Vagina (tissue), 2 donors: ENCODE measurements around the gene GPR18. TPM values are rescaled to one million over a fixed set of nuclear protein-coding genes. Genes with fewer than 3 reads are reported as not detected.

Experiments
- DNase-seq, 2 donors: peaks; one replicate each; pipeline ENCODE4 v3.0.0-alpha.2; 2017; ENCODE audit errors: extremely low spot score in 2 of 2
- H3K27ac ChIP-seq: fragments of 200-600 bp; sonication (generic); one replicate; pipeline ENCODE4 v1.5.1; 2019
- H3K27me3 ChIP-seq: fragments of 200-600 bp; sonication (generic); one replicate; pipeline ENCODE4 v1.5.1; 2019
- H3K36me3 ChIP-seq, 2 donors: fragments of 200-600 bp; sonication (generic); one replicate each; pipeline ENCODE4 v1.5.1; 2017 to 2019
- H3K4me1 ChIP-seq: fragments of 200-600 bp; sonication (generic); one replicate; pipeline ENCODE4 v1.5.1; 2019
- H3K4me3 ChIP-seq, 2 donors: fragments of 200-600 bp; sonication (generic); 1 replicate in 1 of 2; 2 replicates in 1 of 2; pipeline ENCODE4 v1.5.1; 2016 to 2019
- H3K9me3 ChIP-seq: fragments of 200-600 bp; sonication (generic); one replicate; pipeline ENCODE4 v1.5.1; 2019
- POLR2A ChIP-seq, 2 donors: fragments of 450-650 bp; IDR thresholded peaks; one replicate each; pipeline ENCODE4 v1.6.1; 2017; ENCODE audit warnings: antibody characterized with exemption in 2 of 2, mild to moderate bottlenecking in 2 of 2, moderate library complexity in 2 of 2
- POLR2AphosphoS5 ChIP-seq, 2 donors: sonication (generic); formaldehyde crosslinking; IDR thresholded peaks; one replicate each; pipeline ENCODE4 v1.9.0; 2017; ENCODE audit warnings: antibody characterized with exemption in 2 of 2, mild to moderate bottlenecking in 2 of 2, low read depth in 1 of 2; ENCODE audit not compliant: insufficient read depth in 1 of 2
- intact Hi-C: fragments of 100-400 bp; cut with DNase I; formaldehyde crosslinking; loops from one replicate; pipeline ENCODE4 v1.15.1; 2023
- total RNA-seq: library from RNA; depleted of rRNA; stranded (reverse); fragments of >200 nt; gene quantifications from one replicate; pipeline ENCODE4 v1.2.3, GENCODE V29; 2016
- TF ChIP-seq, protein P1 (sequence below), 3 experiments: fragments of 450-650 bp in 2 of 3; fragments of 200-600 bp in 1 of 3; sonication (generic) in 1 of 3; IDR thresholded peaks; one replicate each; pipeline ENCODE4 v1.5.1; 2017 to 2019; ENCODE audit warnings: antibody characterized with exemption in 3 of 3, mild to moderate bottlenecking in 2 of 3, moderate library complexity in 2 of 3

GPR18 gene
- total RNA-seq, 1 donor from 2014 or later = not detected

DNA sequence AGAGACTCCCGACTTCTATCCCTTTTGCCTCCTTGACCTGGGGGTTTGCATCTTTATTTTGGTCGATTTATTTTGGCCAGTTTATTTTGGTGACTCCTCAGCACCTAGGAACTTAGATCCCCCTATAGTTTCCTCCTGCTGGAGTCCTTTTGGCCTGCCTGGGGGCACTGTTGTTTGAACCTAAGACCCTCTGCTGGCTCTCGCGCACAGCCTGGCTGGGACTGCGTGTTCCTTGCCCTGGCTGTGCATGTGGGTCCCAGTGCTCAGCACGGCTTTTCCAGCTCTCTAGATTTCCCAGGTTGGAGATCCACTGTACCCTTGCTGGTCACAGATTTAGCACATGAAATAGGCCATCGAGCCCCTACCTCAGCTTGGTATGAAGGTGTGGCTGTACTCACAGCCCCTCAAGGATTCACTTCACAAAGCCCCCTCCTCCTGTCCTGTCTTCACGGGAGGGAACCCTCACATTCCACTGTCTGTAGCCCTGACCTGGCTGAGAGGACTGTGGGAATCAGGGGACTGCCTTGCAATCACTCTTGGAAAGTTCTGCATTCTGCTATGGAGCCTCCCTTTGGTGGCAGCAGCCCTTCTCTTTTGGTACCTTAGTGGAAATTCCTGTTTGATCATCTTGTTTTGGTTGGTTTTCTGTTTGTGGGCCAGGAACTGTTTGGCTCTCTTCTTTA lies 49.2 kb downstream of the GPR18 start:
- Histone ChIP-seq H3K27me3 (no peaks in the 10 kb centered on the region), H3K4me1 (peaks cover 29% of the 10 kb centered on the region), H3K36me3 (no peaks in the 10 kb centered on the region), H3K27ac (no peak overlapping the region), H3K9me3 (no peaks in the 10 kb centered on the region), H3K4me3 (no peak overlapping the region)
- intact Hi-C loops = no loop called here
- DNase-seq = peak in 1 of 2 donors; percentile 55
- TF ChIP-seq POLR2AphosphoS5 (IDR thresholded peaks at IDR 0.05; ENCODE audit: insufficient read depth in 1 of 2, low read depth in 1 of 2) (no peak), POLR2A (IDR thresholded peaks at IDR 0.05) (no peak)

- Histone ChIP-seq H3K36me3 (no peaks in the 10 kb centered on the region), H3K27me3 (no peaks in the 10 kb centered on the region), H3K4me1 (peaks cover 35% of the 10 kb centered on the region), H3K4me3 (no peak overlapping the region), H3K27ac (no peak overlapping the region), H3K9me3 (no peaks in the 10 kb centered on the region)
- TF ChIP-seq POLR2A (IDR thresholded peaks at IDR 0.05) = no peak
- TF ChIP-seq POLR2AphosphoS5 (IDR thresholded peaks at IDR 0.05; ENCODE audit: insufficient read depth in 1 of 2, low read depth in 1 of 2) = no peak
- TF ChIP-seq, protein P1, sequence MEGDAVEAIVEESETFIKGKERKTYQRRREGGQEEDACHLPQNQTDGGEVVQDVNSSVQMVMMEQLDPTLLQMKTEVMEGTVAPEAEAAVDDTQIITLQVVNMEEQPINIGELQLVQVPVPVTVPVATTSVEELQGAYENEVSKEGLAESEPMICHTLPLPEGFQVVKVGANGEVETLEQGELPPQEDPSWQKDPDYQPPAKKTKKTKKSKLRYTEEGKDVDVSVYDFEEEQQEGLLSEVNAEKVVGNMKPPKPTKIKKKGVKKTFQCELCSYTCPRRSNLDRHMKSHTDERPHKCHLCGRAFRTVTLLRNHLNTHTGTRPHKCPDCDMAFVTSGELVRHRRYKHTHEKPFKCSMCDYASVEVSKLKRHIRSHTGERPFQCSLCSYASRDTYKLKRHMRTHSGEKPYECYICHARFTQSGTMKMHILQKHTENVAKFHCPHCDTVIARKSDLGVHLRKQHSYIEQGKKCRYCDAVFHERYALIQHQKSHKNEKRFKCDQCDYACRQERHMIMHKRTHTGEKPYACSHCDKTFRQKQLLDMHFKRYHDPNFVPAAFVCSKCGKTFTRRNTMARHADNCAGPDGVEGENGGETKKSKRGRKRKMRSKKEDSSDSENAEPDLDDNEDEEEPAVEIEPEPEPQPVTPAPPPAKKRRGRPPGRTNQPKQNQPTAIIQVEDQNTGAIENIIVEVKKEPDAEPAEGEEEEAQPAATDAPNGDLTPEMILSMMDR (IDR thresholded peaks at IDR 0.05) = no peak
- intact Hi-C loops = no loop called here
- peak in 1 of 2 donors; percentile 9 for DNase-seq
Observed at GRCh38 chr13:99208185-99208584, 50.0 kb downstream of the GPR18 start.

- Histone ChIP-seq H3K4me1 (peaks cover 42% of the 10 kb centered on the region), H3K4me3 (no peak overlapping the region), H3K27ac (no peak overlapping the region), H3K36me3 (no peaks in the 10 kb centered on the region), H3K9me3 (no peaks in the 10 kb centered on the region), H3K27me3 (no peaks in the 10 kb centered on the region)
- peak in 1 of 2 donors; percentile 58 for DNase-seq
- intact Hi-C loops = no loop called here
- no peak for TF ChIP-seq POLR2AphosphoS5 (IDR thresholded peaks at IDR 0.05; ENCODE audit: insufficient read depth in 1 of 2, low read depth in 1 of 2)
Observed at GRCh38 chr13:99207511-99207910, 50.7 kb downstream of the GPR18 start.

DNA sequence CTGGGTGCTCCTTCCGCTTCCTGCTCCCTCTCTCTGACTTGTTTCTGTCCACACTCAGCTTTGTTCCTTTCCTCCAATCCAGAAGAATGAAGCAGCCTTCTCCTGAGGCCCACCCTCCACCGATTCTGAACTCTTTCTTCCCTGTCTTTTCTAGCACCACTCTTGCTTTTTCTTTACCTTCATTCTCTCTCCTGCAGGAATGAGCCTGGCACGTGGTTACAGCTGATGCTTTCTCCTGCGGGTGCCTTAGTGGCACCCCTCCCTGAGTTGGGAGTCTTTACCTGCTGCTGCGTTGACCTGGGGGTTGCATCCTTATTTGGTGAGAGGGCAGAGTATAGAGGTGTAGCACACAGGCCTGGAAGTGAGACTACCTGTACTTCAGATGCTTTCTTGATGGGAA lies 51.3 kb downstream of the GPR18 start:
- no peaks in the 10 kb centered on the region for H3K36me3 ChIP-seq
- peaks cover 48% of the 10 kb centered on the region for H3K4me1 ChIP-seq
- intact Hi-C loops = no loop called here
- peak; percentile 37 to 42 for DNase-seq
- no peak overlapping the region for H3K27ac ChIP-seq
- H3K9me3 ChIP-seq = no peaks in the 10 kb centered on the region
- no peak overlapping the region for H3K4me3 ChIP-seq
- no peaks in the 10 kb centered on the region for H3K27me3 ChIP-seq
- TF ChIP-seq POLR2AphosphoS5 (IDR thresholded peaks at IDR 0.05; ENCODE audit: insufficient read depth in 1 of 2, low read depth in 1 of 2) (no peak), POLR2A (IDR thresholded peaks at IDR 0.05) (no peak)
- TF ChIP-seq, protein P1 (IDR thresholded peaks at IDR 0.05) = no peak

DNA sequence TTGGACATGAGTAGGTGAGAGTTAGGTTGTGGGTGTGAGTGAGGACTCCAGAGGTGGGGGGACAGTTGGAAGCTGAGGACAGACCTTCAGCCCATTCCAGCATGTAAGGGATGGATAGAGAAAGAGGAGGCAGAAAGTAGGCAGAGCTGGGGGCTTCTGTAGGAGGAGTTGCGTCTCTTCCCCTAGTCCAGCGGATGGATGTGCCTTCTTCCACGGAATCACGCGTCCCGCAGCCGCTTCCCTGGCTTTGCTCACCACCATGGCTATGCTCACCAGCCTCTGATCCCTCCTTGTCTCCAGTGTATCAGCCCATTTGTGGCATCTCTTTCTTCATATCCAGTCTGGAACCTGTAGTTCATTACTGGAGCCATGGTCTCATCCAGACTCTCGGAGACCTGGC lies 52.0 kb downstream of the GPR18 start:
- DNase-seq = peak; percentile 49 to 91

More for the DNA sequence above, 52.0 kb downstream of the GPR18 start:
- peaks cover 50% of the 10 kb centered on the region for H3K4me1 ChIP-seq
- intact Hi-C loops = no loop called here
- H3K9me3 ChIP-seq = no peaks in the 10 kb centered on the region
- TF ChIP-seq POLR2A (IDR thresholded peaks at IDR 0.05) = no peak
- TF ChIP-seq, protein P1 (IDR thresholded peaks at IDR 0.05) = no peak
- no peak for TF ChIP-seq POLR2AphosphoS5 (IDR thresholded peaks at IDR 0.05; ENCODE audit: insufficient read depth in 1 of 2, low read depth in 1 of 2)
- H3K27me3 ChIP-seq = no peaks in the 10 kb centered on the region
- H3K4me3 ChIP-seq = no peak overlapping the region
- H3K36me3 ChIP-seq = no peaks in the 10 kb centered on the region
- no peak overlapping the region for H3K27ac ChIP-seq
